Caco-2 (cell line): Measurements from ENCODE around the gene LIN9. TPM values are rescaled to one million over a fixed set of nuclear protein-coding genes. Genes with fewer than 3 reads are reported as not detected.

ENCODE experiments used
- BruUV-seq: library from RNA; stranded (reverse); fragments of 400-500 nt; replicated peaks from 2 replicates; lab custom pipeline; 2021; lab: Mats Ljungman, UMichigan
- CTCF ChIA-PET: fragments of 300-600 bp; sonication (Branson Sonifier 250); formaldehyde crosslinking; loops from one replicate; lab custom pipeline; 2022; ENCODE audit warnings: antibody characterized with exemption; lab: Charles Lee
- POLR2A ChIA-PET: fragments of 300-600 bp; sonication (Branson Sonifier 250); formaldehyde crosslinking; loops from one replicate; lab custom pipeline; 2022; ENCODE audit warnings: antibody characterized with exemption; lab: Charles Lee
- DNase-seq, 2 experiments: peaks; one replicate each; pipeline versions ENCODE4 v3.0.0 to v3.0.0-alpha.2; 2020 to 2022
- H3K27me3 ChIP-seq: replicated peaks from 2 replicates; pipeline ENCODE4 v1.6.0; 2011; ENCODE audit warnings: low read length; ENCODE audit not compliant: control insufficient read depth, insufficient read depth
- H3K36me3 ChIP-seq: 2 replicates; pipeline ENCODE4 v1.5.1; 2011; ENCODE audit warnings: low read length; ENCODE audit not compliant: control insufficient read depth, insufficient read depth
- H3K4me1 ChIP-seq: fragments of 250-450 bp; sonication (Bioruptor Pico); 2 replicates; pipeline ENCODE4 v1.5.1; 2020; ENCODE audit warnings: mild to moderate bottlenecking
- H3K4me3 ChIP-seq: 2 replicates; pipeline ENCODE4 v1.5.1; 2011; ENCODE audit warnings: low read depth, mild to moderate bottlenecking, control low read depth, low read length
- H3K9me3 ChIP-seq: fragments of 250-450 bp; sonication (Bioruptor Pico); 2 replicates; pipeline ENCODE4 v1.5.1; 2020; ENCODE audit warnings: mild to moderate bottlenecking, moderate library complexity
- H3K27ac Mint-ChIP-seq: one replicate; pipeline ENCODE4 v1.8.0; 2022; ENCODE audit warnings: mixed read lengths; ENCODE audit not compliant: unreplicated experiment
- H3K27me3 Mint-ChIP-seq: one replicate; pipeline ENCODE4 v1.8.0; 2022; ENCODE audit warnings: mixed read lengths; ENCODE audit not compliant: insufficient read depth, unreplicated experiment
- H3K36me3 Mint-ChIP-seq: one replicate; pipeline ENCODE4 v1.8.0; 2022; ENCODE audit warnings: mild to moderate bottlenecking, mixed read lengths; ENCODE audit not compliant: insufficient read depth, unreplicated experiment
- H3K4me1 Mint-ChIP-seq: one replicate; pipeline ENCODE4 v1.8.0; 2022; ENCODE audit warnings: low read depth, mixed read lengths; ENCODE audit not compliant: unreplicated experiment
- H3K4me3 Mint-ChIP-seq: one replicate; pipeline ENCODE4 v1.8.0; 2022; ENCODE audit warnings: mild to moderate bottlenecking, moderate library complexity, mixed read lengths; ENCODE audit not compliant: unreplicated experiment
- H3K9me3 Mint-ChIP-seq: one replicate; pipeline ENCODE4 v1.8.0; 2022; ENCODE audit warnings: mixed read lengths; ENCODE audit not compliant: unreplicated experiment
- CTCF ChIP-seq, 2 experiments: fragments of 200-600 bp in 1 of 2; IDR thresholded peaks; 1 replicate in 1 of 2; 2 replicates in 1 of 2; pipeline versions ENCODE4 v1.5.1 to v1.8.0; 2011 to 2022; ENCODE audit warnings: antibody characterized with exemption in 1 of 2, control low read depth in 1 of 2, inconsistent platforms in 1 of 2, low read depth in 1 of 2, low read length in 1 of 2, mild to moderate bottlenecking in 1 of 2, moderate library complexity in 1 of 2; ENCODE audit not compliant: insufficient read depth in 1 of 2, severe bottlenecking in 1 of 2, unreplicated experiment in 1 of 2
- intact Hi-C: fragments of 100-400 bp; cut with micrococcal nuclease; formaldehyde crosslinking; loops from one replicate; pipeline ENCODE4 v1.10.0; 2022; ENCODE audit not compliant: unreplicated experiment
- total RNA-seq: library from RNA; stranded (reverse); gene quantifications from 2 replicates; pipeline ENCODE4 v1.2.3, GENCODE V29; 2022

LIN9 gene
- total RNA-seq, 1 experiment from 2014 or later: 12.2 TPM

- TF ChIP-seq CTCF (IDR thresholded peaks at IDR 0.05; ENCODE audit: insufficient read depth in 1 of 2, low read depth in 1 of 2, low read length in 1 of 2, severe bottlenecking in 1 of 2, unreplicated experiment in 1 of 2): no peak
- H3K9me3 ChIP-seq: no peaks in the 10 kb centered on the region
- CTCF ChIA-PET: no interaction called here
- H3K36me3 ChIP-seq: no peaks in the 10 kb centered on the region
- H3K4me1 ChIP-seq: no peaks in the 10 kb centered on the region
- no peaks in the 10 kb centered on the region for H3K36me3 Mint-ChIP-seq
- no peaks in the 10 kb centered on the region for H3K27me3 ChIP-seq
- H3K27me3 Mint-ChIP-seq: no peaks in the 10 kb centered on the region
- no peaks in the 10 kb centered on the region for H3K9me3 Mint-ChIP-seq
- H3K4me3 Mint-ChIP-seq: no peak overlapping the region
- BruUV-seq: no TSS peak
- no peak overlapping the region for H3K27ac Mint-ChIP-seq
- H3K4me1 Mint-ChIP-seq: no peaks in the 10 kb centered on the region
- intact Hi-C loops: no loop called here
- no peak for DNase-seq
- H3K4me3 ChIP-seq: no peak overlapping the region
- POLR2A ChIA-PET: no interaction called here
Measured at GRCh38 chr1:226217273-226217672, 91.7 kb downstream of the LIN9 start.

- no peaks in the 10 kb centered on the region for H3K27me3 Mint-ChIP-seq
- H3K27ac Mint-ChIP-seq: no peak overlapping the region
- Histone ChIP-seq H3K4me1 (no peaks in the 10 kb centered on the region), H3K9me3 (no peaks in the 10 kb centered on the region), H3K36me3 (no peaks in the 10 kb centered on the region), H3K27me3 (no peaks in the 10 kb centered on the region), H3K4me3 (no peak overlapping the region)
- H3K9me3 Mint-ChIP-seq: no peaks in the 10 kb centered on the region
- no peak for TF ChIP-seq CTCF (IDR thresholded peaks at IDR 0.05; ENCODE audit: insufficient read depth in 1 of 2, low read depth in 1 of 2, low read length in 1 of 2, severe bottlenecking in 1 of 2, unreplicated experiment in 1 of 2)
- ChIA-PET CTCF (no interaction called here), POLR2A (no interaction called here)
- BruUV-seq: no TSS peak
- H3K4me1 Mint-ChIP-seq: no peaks in the 10 kb centered on the region
- intact Hi-C loops: no loop called here
- no peak overlapping the region for H3K4me3 Mint-ChIP-seq
- DNase-seq: no peak
- no peaks in the 10 kb centered on the region for H3K36me3 Mint-ChIP-seq
Measured at GRCh38 chr1:226216056-226216455, 92.9 kb downstream of the LIN9 start.

GRCh38 chr1:226215239-226215638, 93.7 kb downstream of the LIN9 start:
- Mint-ChIP-seq H3K27me3 (no peaks in the 10 kb centered on the region), H3K36me3 (no peaks in the 10 kb centered on the region), H3K9me3 (no peaks in the 10 kb centered on the region), H3K4me1 (no peaks in the 10 kb centered on the region), H3K27ac (no peak overlapping the region), H3K4me3 (no peak overlapping the region)
- BruUV-seq: no TSS peak
- intact Hi-C loops: no loop called here
- ChIA-PET POLR2A (no interaction called here), CTCF (no interaction called here)
- TF ChIP-seq CTCF (IDR thresholded peaks at IDR 0.05; ENCODE audit: insufficient read depth in 1 of 2, low read depth in 1 of 2, low read length in 1 of 2, severe bottlenecking in 1 of 2, unreplicated experiment in 1 of 2): no peak
- H3K4me1 ChIP-seq: no peaks in the 10 kb centered on the region
- no peaks in the 10 kb centered on the region for H3K27me3 ChIP-seq
- DNase-seq: no peak
- H3K4me3 ChIP-seq: no peak overlapping the region
- H3K36me3 ChIP-seq: no peaks in the 10 kb centered on the region
- no peaks in the 10 kb centered on the region for H3K9me3 ChIP-seq
